ENCODE data around the gene CSRP1.

CSRP1 gene

DNA sequence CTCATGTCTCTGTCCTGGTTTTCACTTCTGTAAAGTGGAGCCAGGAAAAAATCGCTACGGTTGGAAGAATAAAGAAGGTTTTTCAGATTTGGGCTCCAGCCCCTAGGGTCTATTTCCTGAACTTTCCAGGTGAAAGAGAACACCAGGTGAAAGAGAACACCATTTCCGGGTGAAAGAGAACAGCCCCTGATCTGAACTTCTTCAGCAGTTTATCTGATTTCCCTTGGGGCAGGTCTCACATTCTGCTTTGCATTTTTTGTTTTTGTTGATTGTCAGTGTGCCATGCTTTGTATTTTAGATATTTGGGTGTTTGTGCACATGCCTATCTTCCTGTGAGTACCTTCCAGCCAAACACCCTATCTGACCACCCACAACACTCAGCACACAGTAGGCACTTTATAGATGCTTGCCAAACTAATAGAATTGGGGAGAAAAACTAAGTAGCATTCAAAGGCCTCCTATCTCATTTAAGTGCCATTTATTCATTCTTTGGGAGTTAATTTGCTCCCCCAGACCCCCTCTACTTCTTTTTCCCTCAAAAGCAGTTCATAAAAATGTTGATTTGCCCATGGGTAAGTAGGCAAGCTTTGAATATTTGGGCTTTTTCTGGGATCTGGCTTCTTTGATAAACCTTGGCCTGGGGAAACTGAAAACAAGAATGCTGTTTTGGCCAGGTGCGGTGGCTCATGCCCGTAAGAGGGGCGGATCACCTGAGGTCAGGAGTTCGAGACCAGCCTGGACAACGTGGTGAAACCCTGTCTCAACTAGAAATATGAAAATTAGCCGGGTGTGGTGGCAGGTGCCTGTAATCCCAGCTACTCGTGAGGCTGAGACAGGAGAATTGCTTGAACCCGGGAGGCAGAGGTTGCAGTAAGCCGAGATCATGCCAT, 34.2 kb upstream of the CSRP1 start:
- peaks cover 17% of the 10 kb centered on the region for H3K4me1 Mint-ChIP-seq
- ATAC-seq (no peak), DNase-seq (ENCODE audit: low spot score in 2 of 2) (no peak)
- H3K36me3 Mint-ChIP-seq, result no peaks in the 10 kb centered on the region
- H3K27ac Mint-ChIP-seq, result no peak overlapping the region
- peaks cover 3% of the 10 kb centered on the region for H3K9me3 Mint-ChIP-seq
- H3K4me3 Mint-ChIP-seq, result no peak overlapping the region

DNA sequence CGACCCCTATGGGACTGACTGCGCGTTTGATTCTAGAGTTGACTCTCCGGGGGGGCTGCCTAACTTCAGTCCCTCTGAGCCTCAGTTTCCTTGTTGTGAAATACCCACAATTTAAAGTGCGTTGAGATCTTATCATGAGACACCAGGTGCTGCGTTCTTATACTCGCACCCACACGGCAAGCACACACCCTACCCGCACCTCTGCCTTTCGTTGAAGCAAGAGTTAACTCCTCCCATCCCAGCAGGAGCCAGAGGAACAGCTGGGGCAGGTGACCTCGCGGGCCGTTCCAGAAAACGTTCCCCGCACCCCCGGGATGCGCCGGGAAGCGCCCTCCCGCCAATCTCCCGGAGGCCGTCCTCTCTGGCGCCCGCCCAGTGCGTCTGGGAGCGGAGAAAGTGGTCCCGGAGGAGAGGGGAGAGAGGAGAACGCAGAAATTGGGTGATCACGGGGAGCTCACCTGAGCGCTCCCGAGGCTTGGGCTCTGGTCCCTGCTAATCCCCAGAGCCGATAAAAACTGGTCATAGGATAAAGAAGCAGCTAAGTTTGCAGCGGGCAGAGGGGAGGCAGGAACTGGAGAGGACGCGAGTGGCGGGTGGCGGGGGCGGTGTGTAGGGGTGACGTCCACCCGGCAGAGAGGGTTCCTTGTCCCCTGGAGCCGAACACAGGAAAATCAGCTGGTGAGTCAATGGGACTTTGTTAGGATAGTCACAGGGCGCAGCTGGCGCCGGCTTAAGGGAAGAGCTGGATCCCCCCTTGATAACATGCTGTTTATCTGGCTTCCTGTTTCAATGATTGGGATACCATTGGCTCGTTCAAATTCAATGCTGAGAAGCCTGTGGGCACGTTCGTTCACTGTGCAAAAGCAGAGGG, 32.9 kb upstream of the CSRP1 start:
- Mint-ChIP-seq H3K27ac (no peak overlapping the region), H3K4me1 (peaks cover 21% of the 10 kb centered on the region), H3K4me3 (peak overlapping the region; percentile 70), H3K9me3 (peaks cover 3% of the 10 kb centered on the region), H3K36me3 (no peaks in the 10 kb centered on the region)
- DNase-seq (ENCODE audit: low spot score in 2 of 2), result no peak
- ATAC-seq, result no peak

DNA sequence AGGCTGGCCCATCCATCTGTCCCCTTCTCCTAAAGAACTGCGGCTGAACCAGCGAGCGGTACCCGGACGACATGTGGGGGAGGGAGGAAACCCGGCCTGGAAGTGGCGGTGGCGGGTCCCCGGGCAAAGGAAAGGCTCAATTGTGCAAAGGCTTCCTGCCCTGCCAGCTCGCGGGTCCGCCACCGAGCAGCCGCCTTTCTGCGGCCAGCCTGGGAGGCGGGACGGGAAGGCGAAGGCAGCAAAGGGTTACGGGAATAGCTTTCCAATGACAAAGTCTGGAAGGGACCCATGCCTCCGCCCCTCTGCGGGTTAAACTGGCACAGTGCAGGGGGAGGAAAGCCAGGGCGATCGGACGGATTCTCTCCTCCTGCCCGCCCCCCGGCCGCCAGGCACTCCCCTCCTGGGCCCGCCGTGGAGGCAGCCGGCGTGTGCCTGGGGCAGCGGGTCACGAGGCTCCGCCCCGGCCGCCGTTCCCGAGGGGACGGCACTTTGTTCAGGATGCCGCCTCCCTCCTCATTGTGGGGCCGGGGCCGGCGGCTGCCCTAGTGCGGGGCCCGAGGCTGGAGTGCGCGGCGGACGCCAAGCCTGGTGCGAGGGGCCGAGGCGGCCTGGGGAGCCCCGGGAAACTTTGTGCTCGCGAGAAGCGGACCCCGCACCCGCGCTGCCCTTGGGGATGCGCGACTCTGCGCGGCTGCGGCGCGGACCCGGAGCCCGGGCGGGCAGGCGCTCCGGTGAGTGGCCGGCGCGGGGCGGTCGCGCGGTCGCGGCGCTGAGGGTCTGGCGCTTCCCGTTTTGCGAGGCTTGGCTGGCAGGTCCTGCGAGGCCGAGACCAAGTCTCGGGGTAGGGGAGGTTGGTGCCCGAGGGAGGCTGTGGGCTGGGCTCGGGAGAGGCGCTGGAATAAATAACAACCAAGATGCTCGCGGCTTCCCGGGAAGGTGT, 32.0 kb upstream of the CSRP1 start, which contains the start of gene NAV1:
TSS of gene NAV1 (plus strand) at position 516 of the 940 bp plus-strand sequence. CDS start 83,758 bp downstream, outside the sequence.
- peaks cover 3% of the 10 kb centered on the region for H3K9me3 Mint-ChIP-seq
- peaks cover 21% of the 10 kb centered on the region for H3K4me1 Mint-ChIP-seq
- DNase-seq (ENCODE audit: low spot score in 2 of 2) (peak in 1 of 2 donors; percentile 54), ATAC-seq (peak; percentile 55)
- H3K27ac Mint-ChIP-seq, result no peak within 1 kb of the TSS
- peak within 1 kb of the TSS; percentile 70 for H3K4me3 Mint-ChIP-seq
- no peaks in the 10 kb centered on the region for H3K36me3 Mint-ChIP-seq

DNA sequence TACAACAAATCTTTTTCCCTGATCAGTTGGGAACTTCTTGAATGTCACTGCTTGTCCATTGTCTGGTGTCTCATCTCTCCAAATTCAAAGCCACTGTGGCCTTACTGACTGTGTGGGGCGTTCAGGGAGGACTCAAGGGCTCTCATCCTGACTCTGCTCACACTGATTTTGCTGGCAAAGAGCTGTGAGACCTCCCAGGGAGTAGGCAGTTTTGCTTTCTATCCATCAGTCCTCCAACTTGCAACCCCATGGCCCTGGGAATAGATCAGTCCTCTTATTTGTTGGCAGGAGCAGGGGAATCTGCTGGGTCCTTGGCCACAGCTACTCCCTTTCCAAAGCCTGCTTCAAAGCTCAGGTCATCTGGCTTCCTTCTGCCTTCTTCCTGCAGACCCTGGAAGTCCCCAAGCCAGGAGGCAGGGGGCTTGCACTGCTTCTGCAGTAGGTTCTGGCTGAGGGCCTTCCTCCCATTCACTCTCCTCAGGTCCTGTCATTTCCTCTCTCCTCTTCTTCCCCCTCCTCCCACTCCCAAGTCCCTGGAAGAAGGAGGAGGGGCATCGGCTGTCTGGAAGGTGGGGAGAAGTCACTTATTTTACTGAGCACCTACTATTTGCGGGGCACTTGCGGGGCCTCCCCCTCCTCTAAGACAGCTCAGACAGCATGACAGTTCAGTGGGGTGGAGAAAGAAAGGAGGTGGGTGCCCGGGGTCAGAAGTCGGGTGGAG, 31.1 kb upstream of the CSRP1 start:
- Mint-ChIP-seq H3K4me1 (peaks cover 21% of the 10 kb centered on the region), H3K27ac (no peak overlapping the region), H3K4me3 (peak overlapping the region; percentile 70), H3K36me3 (no peaks in the 10 kb centered on the region), H3K9me3 (peaks cover 3% of the 10 kb centered on the region)
- DNase-seq (ENCODE audit: low spot score in 2 of 2), result no peak
- ATAC-seq, result peak; percentile 14

DNA sequence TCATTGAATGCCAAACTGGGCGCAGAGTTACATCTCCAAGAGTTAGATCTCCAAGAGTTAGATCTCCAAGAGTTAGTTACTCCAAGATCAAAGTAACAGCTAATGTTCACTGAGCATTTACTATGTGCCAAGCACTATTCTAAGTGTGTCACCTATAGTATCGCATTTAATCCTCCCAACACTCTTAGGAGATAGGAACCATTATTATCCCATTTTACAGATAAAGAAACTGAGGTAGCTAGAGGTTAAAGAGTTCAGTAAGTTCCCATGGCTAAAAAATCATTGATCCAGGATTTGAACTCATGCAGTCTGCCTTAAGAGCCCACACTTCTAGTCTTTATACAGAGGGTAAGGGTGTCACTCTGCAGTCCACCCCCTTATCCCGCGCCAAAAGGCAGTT, 30.5 kb upstream of the CSRP1 start:
- H3K27ac Mint-ChIP-seq, result no peak overlapping the region
- ATAC-seq (no peak), DNase-seq (ENCODE audit: low spot score in 2 of 2) (no peak)
- no peaks in the 10 kb centered on the region for H3K36me3 Mint-ChIP-seq
- H3K4me3 Mint-ChIP-seq, result no peak overlapping the region
- H3K9me3 Mint-ChIP-seq, result no peaks in the 10 kb centered on the region
- H3K4me1 Mint-ChIP-seq, result peaks cover 21% of the 10 kb centered on the region

DNA sequence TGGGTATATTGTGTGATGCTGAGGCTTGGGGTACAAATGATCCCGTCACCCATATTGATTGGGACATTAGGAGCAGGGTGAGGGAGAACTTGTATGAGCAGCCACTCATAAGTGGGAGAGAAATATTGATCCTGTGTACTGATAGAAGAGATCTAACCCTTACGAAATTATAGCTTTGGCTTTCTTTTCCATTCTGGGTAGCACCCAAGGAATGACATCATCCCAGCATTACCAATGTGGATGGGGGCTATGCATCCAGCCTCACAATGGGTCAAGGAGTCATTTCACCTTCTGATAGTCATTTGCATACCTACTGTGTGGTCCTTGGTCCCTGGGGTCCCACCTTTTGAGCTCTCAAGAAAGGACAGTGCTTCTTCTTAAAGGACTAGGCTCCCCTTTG, 30.1 kb upstream of the CSRP1 start:
- Mint-ChIP-seq H3K4me3 (no peak overlapping the region), H3K4me1 (peaks cover 21% of the 10 kb centered on the region), H3K36me3 (no peaks in the 10 kb centered on the region), H3K9me3 (no peaks in the 10 kb centered on the region), H3K27ac (no peak overlapping the region)
- no peak for DNase-seq (ENCODE audit: low spot score in 2 of 2)
- no peak for ATAC-seq

DNA sequence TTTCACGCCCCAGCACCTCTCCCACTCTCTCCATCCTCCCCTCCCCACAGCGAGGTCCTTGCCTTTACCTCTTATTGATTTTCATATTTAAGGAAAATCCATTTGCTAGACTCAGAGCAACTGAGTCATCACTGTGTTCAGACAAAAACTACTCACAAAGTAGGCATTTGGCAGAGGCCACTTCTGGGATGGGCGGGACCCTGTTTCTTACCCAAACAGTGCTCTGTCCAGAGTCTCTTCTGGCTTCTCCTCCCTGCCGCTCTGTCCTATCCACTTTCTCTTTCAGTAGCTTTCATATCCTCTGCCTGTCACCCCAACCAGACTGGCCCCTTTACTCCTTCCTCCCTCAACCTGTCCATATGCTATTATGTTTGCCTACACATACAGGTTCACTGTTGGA, 29.6 kb upstream of the CSRP1 start:
- Mint-ChIP-seq H3K36me3 (no peaks in the 10 kb centered on the region), H3K4me3 (no peak overlapping the region), H3K27ac (no peak overlapping the region), H3K9me3 (no peaks in the 10 kb centered on the region), H3K4me1 (peaks cover 21% of the 10 kb centered on the region)
- ATAC-seq, result no peak
- no peak for DNase-seq (ENCODE audit: low spot score in 2 of 2)

DNA sequence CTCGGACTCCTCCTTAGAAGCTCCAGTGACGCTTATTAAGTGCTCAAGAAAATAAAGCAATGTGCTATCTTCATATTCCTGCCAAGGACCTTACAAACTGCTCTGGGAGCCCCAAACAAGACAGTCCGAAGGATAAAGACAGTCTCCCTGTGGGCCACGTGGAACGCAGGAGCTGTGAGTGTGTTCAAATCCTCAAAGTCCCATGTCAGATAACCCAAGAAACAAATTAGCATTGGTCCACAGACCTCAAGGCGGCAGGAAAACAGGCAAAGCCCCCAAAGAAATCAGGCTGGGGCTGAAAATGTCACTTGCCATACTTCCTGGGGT, 29.0 kb upstream of the CSRP1 start:
- Mint-ChIP-seq H3K27ac (no peak overlapping the region), H3K4me3 (no peak overlapping the region), H3K4me1 (peaks cover 21% of the 10 kb centered on the region), H3K36me3 (no peaks in the 10 kb centered on the region), H3K9me3 (no peaks in the 10 kb centered on the region)
- ATAC-seq (no peak), DNase-seq (ENCODE audit: low spot score in 2 of 2) (no peak)

DNA sequence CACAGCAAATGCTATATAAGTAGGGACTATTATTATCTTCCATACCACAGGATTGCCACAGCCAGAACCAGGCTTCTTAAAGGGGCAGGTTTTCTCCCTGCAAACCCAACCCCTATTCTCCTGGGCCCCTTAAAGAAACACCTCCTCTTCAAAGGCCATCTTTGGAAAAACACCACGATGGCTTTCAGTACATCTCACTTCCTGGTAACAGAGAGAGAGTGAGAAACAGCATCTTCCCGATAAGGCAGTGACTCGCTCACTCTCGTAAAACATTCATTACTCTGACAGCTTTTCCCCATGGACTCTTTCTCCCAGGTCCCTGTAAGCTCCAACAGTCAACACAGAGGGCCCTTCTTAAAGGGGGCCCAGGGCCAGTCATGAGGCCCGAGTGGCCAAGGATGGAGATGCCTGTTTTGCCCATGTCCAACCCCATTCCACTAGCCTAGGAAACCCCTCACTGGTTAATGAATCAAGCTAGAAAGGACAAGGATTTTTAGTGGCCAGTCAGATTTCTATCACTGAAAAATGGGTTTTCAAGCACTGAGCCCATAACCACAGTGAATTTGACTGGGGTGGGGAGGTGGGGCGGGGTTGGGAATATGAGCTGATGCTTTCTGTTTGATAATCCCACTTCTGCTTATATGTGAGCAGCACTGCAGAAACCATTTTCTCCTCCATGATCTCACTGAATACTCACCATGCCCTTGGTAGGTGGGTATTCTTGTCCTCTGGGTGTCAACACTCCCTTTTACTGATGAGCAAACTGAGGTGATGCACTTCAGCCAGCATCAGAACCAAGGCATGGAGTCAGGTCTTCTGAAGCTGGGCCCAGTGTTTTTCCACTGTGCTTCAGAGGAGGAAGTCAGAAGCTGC, 28.4 kb upstream of the CSRP1 start:
- no peaks in the 10 kb centered on the region for H3K36me3 Mint-ChIP-seq
- no peak for DNase-seq (ENCODE audit: low spot score in 2 of 2)
- H3K4me1 Mint-ChIP-seq, result peaks cover 21% of the 10 kb centered on the region
- no peak overlapping the region for H3K4me3 Mint-ChIP-seq
- no peak for ATAC-seq
- no peaks in the 10 kb centered on the region for H3K9me3 Mint-ChIP-seq
- peak overlapping the region; percentile 23 for H3K27ac Mint-ChIP-seq

DNA sequence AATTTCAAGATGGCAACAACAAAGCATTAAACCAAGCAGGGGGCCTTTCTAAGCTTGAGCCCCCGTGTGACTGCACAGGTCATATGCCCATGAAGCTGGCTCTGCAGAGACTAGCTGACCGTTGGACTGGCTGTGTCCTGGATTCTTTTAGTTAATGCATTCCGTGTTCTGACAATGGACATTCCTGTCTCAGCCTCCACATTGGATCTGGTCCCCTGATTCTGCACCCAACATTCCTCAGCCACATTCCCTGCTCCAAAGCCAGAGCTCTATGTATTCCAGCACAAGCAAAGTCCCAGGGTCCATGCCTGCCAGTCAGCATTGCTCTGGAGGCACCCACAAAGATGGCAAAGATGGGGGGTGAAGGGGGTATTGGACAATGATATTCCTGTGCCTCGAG, 26.9 kb upstream of the CSRP1 start:
- ATAC-seq (no peak), DNase-seq (ENCODE audit: low spot score in 2 of 2) (no peak)
- Mint-ChIP-seq H3K27ac (no peak overlapping the region), H3K4me3 (no peak overlapping the region), H3K36me3 (no peaks in the 10 kb centered on the region), H3K9me3 (no peaks in the 10 kb centered on the region), H3K4me1 (peaks cover 14% of the 10 kb centered on the region)

DNA sequence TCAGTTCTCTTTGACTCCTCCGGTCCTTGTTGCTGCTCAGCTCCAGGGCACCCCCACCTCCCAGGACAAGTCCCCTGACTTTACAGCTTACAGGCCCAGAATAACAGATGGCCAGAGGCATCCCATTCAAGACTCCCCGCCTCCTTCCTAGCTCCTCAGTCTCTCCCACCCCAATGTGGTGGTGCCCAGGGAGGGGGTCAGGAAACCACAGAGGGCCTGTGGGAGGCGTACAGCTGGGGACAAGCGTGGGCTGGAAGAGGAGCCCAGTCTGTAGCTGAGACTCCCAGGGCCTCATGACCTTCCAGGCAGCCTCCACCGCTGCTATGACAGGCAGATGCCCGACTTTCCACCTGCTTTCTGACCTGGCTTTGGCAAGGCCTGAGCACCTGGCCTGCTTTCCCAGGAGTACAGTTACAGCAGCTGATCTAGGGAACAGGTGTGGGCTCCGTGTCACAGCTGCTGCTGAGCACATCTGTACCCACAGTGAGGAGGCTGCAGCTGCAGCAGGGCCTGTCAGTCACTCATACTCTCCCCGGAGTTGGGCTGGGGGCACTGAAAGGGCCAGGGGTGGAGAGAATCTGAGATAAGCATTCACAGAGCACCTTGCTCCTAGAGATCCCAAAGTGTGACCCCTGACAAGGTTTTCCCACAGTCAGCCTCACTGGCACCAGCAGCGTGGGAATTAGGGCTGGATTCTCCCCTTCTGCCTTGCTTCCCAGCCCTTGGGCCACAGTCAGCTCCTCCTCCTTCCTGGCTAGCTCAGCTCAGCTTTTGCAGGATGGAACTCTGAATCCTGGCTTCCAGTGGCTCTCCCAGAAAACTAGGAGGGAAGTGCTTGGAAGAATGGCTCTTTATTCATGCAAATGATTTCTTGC, 24.9 kb upstream of the CSRP1 start:
- DNase-seq (ENCODE audit: low spot score in 2 of 2) (no peak), ATAC-seq (no peak)
- Mint-ChIP-seq H3K9me3 (no peaks in the 10 kb centered on the region), H3K4me1 (peaks cover 5% of the 10 kb centered on the region), H3K4me3 (no peak overlapping the region), H3K36me3 (no peaks in the 10 kb centered on the region), H3K27ac (no peak overlapping the region)

DNA sequence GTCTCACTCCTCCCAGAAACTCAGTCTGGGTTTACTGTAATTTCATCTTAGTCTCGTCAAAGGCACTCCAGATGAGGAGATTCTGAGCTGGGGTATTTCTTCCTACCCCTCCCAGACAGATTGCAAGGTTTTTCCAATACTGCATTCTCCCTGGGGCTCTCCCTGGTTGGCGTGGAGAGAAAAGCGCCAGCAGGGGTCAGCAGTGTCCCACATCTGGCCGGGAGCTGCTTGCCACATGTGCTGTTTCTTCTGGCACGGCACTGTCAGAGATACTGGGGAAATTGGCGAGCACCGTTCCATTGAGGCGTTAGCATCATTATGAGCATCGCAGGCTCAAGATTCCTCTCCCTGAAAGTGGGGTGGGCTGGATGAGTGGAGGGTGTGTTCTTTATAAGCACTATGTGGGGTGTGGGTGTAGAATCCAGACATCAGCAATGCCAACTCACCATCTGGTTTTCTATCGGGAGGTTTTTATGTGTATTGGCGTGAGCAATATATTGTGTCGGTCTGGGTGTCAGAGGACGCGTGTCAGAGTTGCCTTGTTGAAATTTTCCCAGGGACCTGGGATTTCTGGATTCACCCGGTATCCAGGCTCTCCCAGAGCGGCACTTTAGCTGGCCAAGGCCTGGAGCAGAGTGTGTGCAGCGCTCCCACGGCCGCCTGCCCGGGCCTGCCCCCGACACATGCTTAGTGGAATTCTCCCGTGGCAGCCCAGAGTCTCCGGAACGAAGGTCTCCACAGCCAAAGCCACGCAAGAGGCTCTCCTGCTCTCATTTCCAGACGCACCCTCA, 24.0 kb upstream of the CSRP1 start:
- no peaks in the 10 kb centered on the region for H3K36me3 Mint-ChIP-seq
- no peak overlapping the region for H3K4me3 Mint-ChIP-seq
- H3K9me3 Mint-ChIP-seq, result no peaks in the 10 kb centered on the region
- ATAC-seq, result peak; percentile 62
- no peak overlapping the region for H3K27ac Mint-ChIP-seq
- no peak for DNase-seq (ENCODE audit: low spot score in 2 of 2)
- H3K4me1 Mint-ChIP-seq, result peaks cover 5% of the 10 kb centered on the region

All from stimulated activated effector memory CD8-positive, alpha-beta T cell treated with anti-CD3 and anti-CD28 coated beads, Interleukin-12 subunit alpha, Interleukin-12 subunit beta, amount 100 ng/mL, for 72 hours (primary cell).